HepG2 (cell line): ENCODE data around the gene BLMH. TPM values are rescaled to one million over a fixed set of nuclear protein-coding genes. Genes with fewer than 3 reads are reported as not detected.
A peak's percentile ranks its signal among the peaks of the same experiment; 100 is the strongest.

ENCODE experiments used
- AGO1 ChIP-seq: fragments of 200-400 bp; formaldehyde crosslinking; IDR thresholded peaks from 2 replicates; pipeline ENCODE4 v1.6.1; 2017; ENCODE audit warnings: mild to moderate bottlenecking, low read depth, low read length, moderate library complexity; ENCODE audit not compliant: poor library complexity, severe bottlenecking
- ELF3 ChIP-seq: IDR thresholded peaks from 2 replicates; pipeline ENCODE4 v1.6.1; 2016; ENCODE audit warnings: missing genetic modification reagents, missing compliant biosample characterization
- ETV5 ChIP-seq: IDR thresholded peaks from 2 replicates; pipeline ENCODE4 v1.6.1; 2018; ENCODE audit warnings: missing biosample characterization, missing genetic modification reagents, inconsistent platforms, borderline replicate concordance
- FOXA3 ChIP-seq: IDR thresholded peaks from 2 replicates; pipeline ENCODE4 v1.6.1; 2016; ENCODE audit warnings: missing genetic modification reagents, missing compliant biosample characterization
- GFI1 ChIP-seq: sonication (generic); formaldehyde crosslinking; IDR thresholded peaks from 2 replicates; pipeline ENCODE4 v1.5.0; 2020; ENCODE audit warnings: missing genetic modification reagents, mild to moderate bottlenecking, borderline replicate concordance
- KLF15 ChIP-seq: sonication (generic); formaldehyde crosslinking; IDR thresholded peaks from 2 replicates; pipeline ENCODE4 v1.8.1; 2023; ENCODE audit warnings: borderline replicate concordance, mild to moderate bottlenecking, inconsistent platforms, missing genetic modification reagents, mixed read lengths
- MIER2 ChIP-seq: IDR thresholded peaks from 2 replicates; pipeline ENCODE4 v1.6.1; 2016; ENCODE audit warnings: missing biosample characterization, missing genetic modification reagents
- MIER3 ChIP-seq: IDR thresholded peaks from 2 replicates; pipeline ENCODE4 v1.6.1; 2016; ENCODE audit warnings: missing compliant biosample characterization, borderline replicate concordance
- NFRKB ChIP-seq: fragments of 450-650 bp; IDR thresholded peaks from 2 replicates; pipeline ENCODE4 v1.6.1; 2017
- NR2F6 ChIP-seq, 2 experiments: IDR thresholded peaks; 2 replicates each; pipeline ENCODE4 v1.6.1; 2016; ENCODE audit warnings: antibody characterized with exemption in 1 of 2, mild to moderate bottlenecking in 1 of 2
- PCBP1 ChIP-seq: fragments of 200-400 bp; formaldehyde crosslinking; IDR thresholded peaks from 2 replicates; pipeline ENCODE4 v1.6.1; 2017; ENCODE audit warnings: mild to moderate bottlenecking, low read depth, low read length, borderline replicate concordance
- REPIN1 ChIP-seq: sonication (generic); formaldehyde crosslinking; IDR thresholded peaks from 2 replicates; pipeline ENCODE4 v1.8.0; 2022; ENCODE audit warnings: missing genetic modification reagents, low read depth, mild to moderate bottlenecking, borderline replicate concordance
- SP5 ChIP-seq: IDR thresholded peaks from 2 replicates; pipeline ENCODE4 v1.6.1; 2016; ENCODE audit warnings: low read depth, borderline replicate concordance
- SRY ChIP-seq: sonication (generic); formaldehyde crosslinking; IDR thresholded peaks from 2 replicates; pipeline ENCODE4 v1.8.0; 2022; ENCODE audit warnings: mild to moderate bottlenecking, missing genetic modification reagents
- TCF7 ChIP-seq: sonication (generic); IDR thresholded peaks from 2 replicates; pipeline ENCODE4 v1.6.1; 2016; ENCODE audit warnings: antibody characterized with exemption, low read depth
- THAP11 ChIP-seq: IDR thresholded peaks from 2 replicates; pipeline ENCODE4 v1.6.1; 2016; ENCODE audit warnings: missing biosample characterization, missing genetic modification reagents
- XBP1 ChIP-seq: sonication (generic); formaldehyde crosslinking; IDR thresholded peaks from 2 replicates; pipeline ENCODE4 v1.5.0; 2020; ENCODE audit warnings: missing genetic modification reagents
- YEATS2 ChIP-seq: sonication (generic); formaldehyde crosslinking; IDR thresholded peaks from 2 replicates; pipeline ENCODE4 v1.4.0; 2020; ENCODE audit warnings: missing genetic modification reagents, borderline replicate concordance
- ZNF205 ChIP-seq: IDR thresholded peaks from 2 replicates; pipeline ENCODE4 v1.6.1; 2018; ENCODE audit warnings: missing biosample characterization, missing genetic modification reagents
- ZNF296 ChIP-seq: sonication (generic); formaldehyde crosslinking; conservative IDR thresholded peaks from 2 replicates; pipeline ENCODE4 v1.5.0; 2020; ENCODE audit warnings: mild to moderate bottlenecking, missing genetic modification reagents
- ZNF720 ChIP-seq: sonication (generic); formaldehyde crosslinking; IDR thresholded peaks from 2 replicates; pipeline ENCODE4 v1.4.0; 2020; ENCODE audit warnings: missing genetic modification reagents
- ZSCAN25 ChIP-seq: sonication (generic); formaldehyde crosslinking; IDR thresholded peaks from 2 replicates; pipeline ENCODE4 v1.8.0; 2022; ENCODE audit warnings: mild to moderate bottlenecking, missing genetic modification reagents
- polyA plus RNA-seq, 8 experiments: library from polyadenylated mRNA; depleted of rRNA in 3 of 8; stranded (reverse) in 7 of 8; unstranded in 1 of 8; fragments of >200 nt; fragmentation: Illumina TruSeq in 4 of 8; extraction: Trizol in 4 of 8; gene quantifications; 2 replicates each; pipeline versions ENCODE4 v1.2.1 to v1.2.3, GENCODE V29; 2011 to 2016; ENCODE audit warnings: low read depth in 4 of 8, missing spikeins in 1 of 8, mixed read lengths in 1 of 8; ENCODE audit not compliant: insufficient read depth in 1 of 8
- total RNA-seq, 5 experiments: library from RNA; depleted of rRNA; stranded (reverse); fragments of >200 nt; fragmentation: Illumina TruSeq; extraction: Trizol; gene quantifications; 2 replicates each; pipeline ENCODE4 v1.2.3, GENCODE V29; 2016; ENCODE audit warnings: low read depth in 1 of 5
- TF ChIP-seq, protein P1 (sequence below): sonication (generic); formaldehyde crosslinking; IDR thresholded peaks from 2 replicates; pipeline ENCODE4 v1.4.0; 2020; ENCODE audit warnings: missing genetic modification reagents, low read depth, mild to moderate bottlenecking, borderline replicate concordance
- TF ChIP-seq, protein P2 (sequence below): sonication (generic); formaldehyde crosslinking; IDR thresholded peaks from 2 replicates; pipeline ENCODE4 v1.4.0; 2020; ENCODE audit warnings: missing genetic modification reagents, borderline replicate concordance
- TF ChIP-seq, protein P3 (sequence below): sonication (generic); formaldehyde crosslinking; IDR thresholded peaks from 2 replicates; pipeline ENCODE4 v1.5.1; 2020; ENCODE audit warnings: mild to moderate bottlenecking, missing genetic modification reagents

BLMH gene
- total and polyA plus RNA-seq, 2 of the 13 experiments (the other 11 are each of a cell fraction or from before 2014, with no cell fraction given): 12.1 to 41.0 TPM

DNA sequence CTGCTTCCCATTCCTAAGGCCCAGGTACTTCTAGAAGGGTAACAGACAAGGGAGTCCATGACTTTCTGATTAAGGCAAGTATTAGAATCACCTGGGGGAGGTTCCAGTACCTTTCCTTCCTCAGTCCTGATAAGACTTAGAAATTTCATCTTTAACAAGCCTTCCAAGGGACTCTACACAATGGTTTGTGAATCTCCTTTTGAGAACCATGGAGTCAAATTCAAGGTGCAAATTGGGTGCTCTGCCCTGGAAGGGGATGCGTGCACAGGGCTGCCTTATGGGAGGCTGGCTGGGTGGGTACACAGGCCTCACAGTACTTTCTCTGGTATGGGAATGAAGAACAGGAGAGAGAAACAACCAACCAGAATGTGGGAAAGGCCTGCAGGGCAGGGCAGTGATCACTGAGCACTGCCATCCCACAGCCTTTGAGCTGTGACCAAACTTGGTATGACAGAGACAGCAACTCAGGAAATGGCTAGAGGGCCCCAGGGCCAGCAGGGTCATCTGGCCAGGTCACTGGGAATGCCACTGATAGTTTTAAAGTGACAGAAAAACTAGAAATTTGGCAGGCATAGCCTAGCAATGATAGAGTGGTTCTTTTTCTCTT is 45.8 kb upstream of the BLMH start (continued):
- TF ChIP-seq FOXA3 (CRISPR knock-in tag) (peak; percentile 54; the same call in 1 of the 2 replicates), NR2F6 (IDR thresholded peaks at IDR 0.05) (peak; percentile 94), NR2F6 (CRISPR knock-in tag; IDR thresholded peaks at IDR 0.05) (peak; percentile 95), MIER2 (CRISPR knock-in tag) (peak; percentile 32; the same call in 1 of the 2 replicates), KLF15 (CRISPR knock-in tag) (no peak), THAP11 (CRISPR knock-in tag) (peak; percentile 67), XBP1 (no peak), ELF3 (CRISPR knock-in tag) (peak; percentile 76), ZNF720 (no peak), MIER3 (peak; percentile 24; the same call in 1 of the 2 replicates), YEATS2 (CRISPR knock-in tag) (no peak; the same call in 1 of the 2 replicates), ZNF205 (CRISPR knock-in tag) (0 out of 2 replicates have a peak, but pooled peaks have one; percentile 24), PCBP1 (no peak), SRY (CRISPR knock-in tag) (0 out of 2 replicates have a peak, but pooled peaks have one; percentile 29), SP5 (0 out of 2 replicates have a peak, but pooled peaks have one; percentile 52), AGO1 (no peak), TCF7 (peak; percentile 23; the same call in 1 of the 2 replicates), ZNF296 (CRISPR knock-in tag) (no peak), ZSCAN25 (CRISPR knock-in tag) (peak; percentile 51; the same call in 1 of the 2 replicates), NFRKB (no peak), GFI1 (peak; percentile 43; the same call in 1 of the 2 replicates), ETV5 (peak; percentile 95), REPIN1 (CRISPR knock-in tag) (peak; percentile 38; the same call in 1 of the 2 replicates)
- TF ChIP-seq, protein P1, sequence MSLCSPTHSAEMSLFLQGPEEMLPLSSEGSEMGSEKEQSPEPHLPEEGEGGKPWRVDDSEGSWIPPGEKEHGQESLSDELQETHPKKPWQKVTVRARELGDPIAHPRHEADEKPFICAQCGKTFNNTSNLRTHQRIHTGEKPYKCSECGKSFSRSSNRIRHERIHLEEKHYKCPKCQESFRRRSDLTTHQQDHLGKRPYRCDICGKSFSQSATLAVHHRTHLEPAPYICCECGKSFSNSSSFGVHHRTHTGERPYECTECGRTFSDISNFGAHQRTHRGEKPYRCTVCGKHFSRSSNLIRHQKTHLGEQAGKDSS (CRISPR knock-in tag): peak; percentile 97
- TF ChIP-seq, protein P2, sequence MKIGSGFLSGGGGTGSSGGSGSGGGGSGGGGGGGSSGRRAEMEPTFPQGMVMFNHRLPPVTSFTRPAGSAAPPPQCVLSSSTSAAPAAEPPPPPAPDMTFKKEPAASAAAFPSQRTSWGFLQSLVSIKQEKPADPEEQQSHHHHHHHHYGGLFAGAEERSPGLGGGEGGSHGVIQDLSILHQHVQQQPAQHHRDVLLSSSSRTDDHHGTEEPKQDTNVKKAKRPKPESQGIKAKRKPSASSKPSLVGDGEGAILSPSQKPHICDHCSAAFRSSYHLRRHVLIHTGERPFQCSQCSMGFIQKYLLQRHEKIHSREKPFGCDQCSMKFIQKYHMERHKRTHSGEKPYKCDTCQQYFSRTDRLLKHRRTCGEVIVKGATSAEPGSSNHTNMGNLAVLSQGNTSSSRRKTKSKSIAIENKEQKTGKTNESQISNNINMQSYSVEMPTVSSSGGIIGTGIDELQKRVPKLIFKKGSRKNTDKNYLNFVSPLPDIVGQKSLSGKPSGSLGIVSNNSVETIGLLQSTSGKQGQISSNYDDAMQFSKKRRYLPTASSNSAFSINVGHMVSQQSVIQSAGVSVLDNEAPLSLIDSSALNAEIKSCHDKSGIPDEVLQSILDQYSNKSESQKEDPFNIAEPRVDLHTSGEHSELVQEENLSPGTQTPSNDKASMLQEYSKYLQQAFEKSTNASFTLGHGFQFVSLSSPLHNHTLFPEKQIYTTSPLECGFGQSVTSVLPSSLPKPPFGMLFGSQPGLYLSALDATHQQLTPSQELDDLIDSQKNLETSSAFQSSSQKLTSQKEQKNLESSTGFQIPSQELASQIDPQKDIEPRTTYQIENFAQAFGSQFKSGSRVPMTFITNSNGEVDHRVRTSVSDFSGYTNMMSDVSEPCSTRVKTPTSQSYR (CRISPR knock-in tag): no peak; the same call in 1 of the 2 replicates
- TF ChIP-seq, protein P3, sequence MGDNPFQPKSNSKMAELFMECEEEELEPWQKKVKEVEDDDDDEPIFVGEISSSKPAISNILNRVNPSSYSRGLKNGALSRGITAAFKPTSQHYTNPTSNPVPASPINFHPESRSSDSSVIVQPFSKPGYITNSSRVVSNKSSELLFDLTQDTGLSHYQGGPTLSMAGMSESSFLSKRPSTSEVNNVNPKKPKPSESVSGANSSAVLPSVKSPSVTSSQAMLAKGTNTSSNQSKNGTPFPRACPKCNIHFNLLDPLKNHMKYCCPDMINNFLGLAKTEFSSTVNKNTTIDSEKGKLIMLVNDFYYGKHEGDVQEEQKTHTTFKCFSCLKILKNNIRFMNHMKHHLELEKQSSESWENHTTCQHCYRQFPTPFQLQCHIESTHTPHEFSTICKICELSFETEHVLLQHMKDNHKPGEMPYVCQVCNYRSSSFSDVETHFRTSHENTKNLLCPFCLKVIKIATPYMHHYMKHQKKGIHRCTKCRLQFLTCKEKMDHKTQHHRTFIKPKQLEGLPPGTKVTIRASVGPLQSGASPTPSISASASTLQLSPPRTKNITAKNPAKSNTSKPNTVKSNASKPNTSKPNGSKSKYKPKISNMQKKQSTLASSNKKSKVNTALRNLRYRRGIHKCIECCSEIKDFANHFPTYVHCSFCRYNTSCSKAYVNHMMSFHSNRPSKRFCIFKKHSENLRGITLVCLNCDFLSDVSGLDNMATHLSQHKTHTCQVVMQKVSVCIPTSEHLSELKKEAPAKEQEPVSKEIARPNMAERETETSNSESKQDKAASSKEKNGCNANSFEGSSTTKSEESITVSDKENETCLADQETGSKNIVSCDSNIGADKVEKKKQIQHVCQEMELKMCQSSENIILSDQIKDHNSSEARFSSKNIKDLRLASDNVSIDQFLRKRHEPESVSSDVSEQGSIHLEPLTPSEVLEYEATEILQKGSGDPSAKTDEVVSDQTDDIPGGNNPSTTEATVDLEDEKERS (CRISPR knock-in tag): 0 out of 2 replicates have a peak, but pooled peaks have one; percentile 24
